GM12891 (cell line): ENCODE data around the gene MFSD8.
"Not testable (repeated sequence)": the region's sequence is repeated elsewhere in the genome, so short reads cannot be mapped to it uniquely, and the experiment has no call there.

Experiments used
- DNase-seq: peaks from one replicate; pipeline ENCODE4 v3.0.0; 2011; ENCODE audit warnings: low spot score; ENCODE audit not compliant: insufficient read length
- FAIRE-seq: peaks from 2 replicates; lab custom pipeline; 2011; peaks lifted over from hg19 to GRCh38; lab: Jason Lieb, UNC
- PAX5 ChIP-seq: IDR thresholded peaks from 2 replicates; pipeline ENCODE4 v1.6.1; 2011; ENCODE audit warnings: low read length, moderate library complexity, mild to moderate bottlenecking; ENCODE audit not compliant: insufficient read depth, severe bottlenecking
- POLR2A ChIP-seq: IDR thresholded peaks from 2 replicates; pipeline ENCODE4 v1.6.1; 2011; ENCODE audit warnings: low read depth, low read length, control low read depth
- POLR2AphosphoS5 ChIP-seq: IDR thresholded peaks from 2 replicates; pipeline ENCODE4 v1.6.1; 2011; ENCODE audit warnings: low read depth, low read length, control low read depth
- POU2F2 ChIP-seq: IDR thresholded peaks from 2 replicates; pipeline ENCODE4 v1.6.1; 2011; ENCODE audit warnings: low read depth, mild to moderate bottlenecking, control low read depth, low read length, moderate library complexity
- SPI1 ChIP-seq: IDR thresholded peaks from 2 replicates; pipeline ENCODE4 v1.6.1; 2011; ENCODE audit warnings: low read depth, low read length, control low read depth
- TAF1 ChIP-seq: IDR thresholded peaks from 2 replicates; pipeline ENCODE4 v1.6.1; 2011; ENCODE audit warnings: low read depth, low read length, control low read depth

Gene MFSD8

DNA sequence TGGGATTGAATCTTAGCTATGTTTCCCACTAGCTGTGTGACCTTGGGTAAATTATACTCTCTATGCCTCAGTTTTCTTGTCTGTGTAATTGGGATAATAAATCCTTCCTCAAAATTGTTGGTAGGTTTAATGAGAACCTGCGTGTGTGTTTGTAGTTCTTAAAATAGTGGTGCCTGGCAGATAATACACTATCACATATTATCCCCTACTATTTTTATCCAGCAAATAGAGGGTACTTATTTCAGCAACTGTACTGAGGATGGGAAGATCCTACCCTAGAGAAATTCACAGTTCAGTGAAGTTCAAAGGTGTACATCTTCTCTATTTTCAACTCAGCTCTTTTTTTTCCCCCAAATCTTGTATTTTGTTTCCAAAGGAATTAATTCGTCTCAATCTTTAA is 17.5 kb upstream of the MFSD8 start:
- FAIRE-seq: no peak
- no peak for DNase-seq
- TF ChIP-seq PAX5 (no peak), TAF1 (no peak), SPI1 (no peak), POU2F2 (no peak), POLR2A (no peak), POLR2AphosphoS5 (no peak)

DNA sequence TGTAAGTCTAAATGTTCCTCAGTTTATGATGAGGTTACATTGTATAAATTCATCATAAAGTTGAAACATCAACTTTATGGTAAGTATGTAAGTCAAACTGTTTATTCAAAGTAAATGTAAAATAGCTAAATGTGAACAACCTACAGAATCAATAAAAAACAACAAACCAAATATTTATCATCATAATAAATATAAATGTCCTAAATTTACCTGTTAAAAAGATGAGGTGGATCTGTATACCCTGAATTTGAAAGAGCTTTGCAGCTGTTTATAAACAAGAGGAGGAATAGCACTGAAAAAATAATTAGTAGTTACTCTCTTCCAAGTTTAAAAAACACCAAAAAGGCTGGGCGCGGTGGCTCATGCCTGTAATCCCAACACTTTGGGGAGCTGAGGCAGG is 14.0 kb upstream of the MFSD8 start:
- no peak for TF ChIP-seq TAF1
- TF ChIP-seq POLR2A: no peak
- no peak for TF ChIP-seq PAX5
- TF ChIP-seq POLR2AphosphoS5: no peak
- no peak for TF ChIP-seq SPI1
- no peak for TF ChIP-seq POU2F2
- FAIRE-seq (no peak), DNase-seq (no peak)

GRCh38 chr4:127975121-127975770 is 10.3 kb upstream of the MFSD8 start:
- TF ChIP-seq SPI1 (no peak), TAF1 (no peak), POLR2AphosphoS5 (no peak), POU2F2 (no peak), PAX5 (no peak), POLR2A (no peak)
- FAIRE-seq (peak; percentile 62), DNase-seq (no peak)

GRCh38 chr4:127970925-127971324 is 6.0 kb upstream of the MFSD8 start:
- not testable (repeated sequence) for DNase-seq, FAIRE-seq

DNA sequence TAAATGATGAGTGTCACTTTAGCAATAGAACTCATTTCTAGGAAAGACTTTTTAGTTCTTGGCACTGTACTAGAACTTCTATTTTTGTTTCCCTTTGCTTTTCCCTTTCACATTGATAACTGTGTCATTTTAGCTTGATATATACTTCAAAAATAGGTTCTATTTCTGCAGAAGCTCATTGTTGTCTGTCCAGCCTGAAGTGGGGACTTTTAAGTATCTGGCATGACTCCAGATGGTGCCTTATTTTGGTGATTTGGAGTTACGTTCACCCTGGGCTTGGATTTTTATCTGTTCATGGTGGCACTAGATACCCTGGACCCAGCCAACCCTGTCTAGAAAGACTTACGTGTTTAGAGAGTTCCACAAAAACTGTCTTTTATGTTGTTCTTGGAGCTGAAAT is 3.6 kb upstream of the MFSD8 start:
- DNase-seq (no peak), FAIRE-seq (no peak)
- no peak for TF ChIP-seq POU2F2
- no peak for TF ChIP-seq SPI1
- no peak for TF ChIP-seq POLR2A
- no peak for TF ChIP-seq PAX5
- TF ChIP-seq TAF1: no peak
- no peak for TF ChIP-seq POLR2AphosphoS5

DNA sequence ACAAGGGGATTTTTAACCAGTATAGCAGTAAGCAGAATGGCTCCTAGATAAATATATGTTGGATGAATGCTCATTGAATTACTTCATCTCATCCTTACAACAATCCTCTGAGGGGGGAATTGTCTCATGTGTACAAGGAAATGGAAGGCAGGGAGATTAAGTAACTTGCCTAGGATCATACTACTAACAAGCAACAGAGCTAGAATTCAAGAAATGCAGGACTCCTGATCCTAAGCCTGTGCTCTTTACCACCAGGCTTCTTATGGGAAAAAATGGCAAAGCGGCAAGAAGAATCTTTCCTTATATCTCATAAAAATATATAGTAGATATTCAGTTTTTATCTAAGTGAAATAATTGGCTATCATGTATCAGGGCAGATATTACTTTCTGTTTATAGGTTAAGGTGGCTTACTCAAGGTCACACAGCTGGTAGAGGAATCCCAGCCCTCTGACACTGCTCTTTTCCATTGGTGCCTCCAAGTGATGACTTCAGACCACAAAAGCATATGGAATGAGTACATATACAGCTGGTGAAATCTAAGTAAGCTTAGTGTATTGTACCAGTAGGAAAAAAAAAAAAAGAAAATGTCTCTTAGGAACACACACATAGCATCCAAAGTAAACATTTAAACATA is 2.3 kb upstream of the MFSD8 start:
- no peak for DNase-seq
- FAIRE-seq: no peak
- TF ChIP-seq SPI1 (no peak), POLR2AphosphoS5 (no peak), POU2F2 (no peak), TAF1 (no peak), POLR2A (no peak), PAX5 (no peak)

DNA sequence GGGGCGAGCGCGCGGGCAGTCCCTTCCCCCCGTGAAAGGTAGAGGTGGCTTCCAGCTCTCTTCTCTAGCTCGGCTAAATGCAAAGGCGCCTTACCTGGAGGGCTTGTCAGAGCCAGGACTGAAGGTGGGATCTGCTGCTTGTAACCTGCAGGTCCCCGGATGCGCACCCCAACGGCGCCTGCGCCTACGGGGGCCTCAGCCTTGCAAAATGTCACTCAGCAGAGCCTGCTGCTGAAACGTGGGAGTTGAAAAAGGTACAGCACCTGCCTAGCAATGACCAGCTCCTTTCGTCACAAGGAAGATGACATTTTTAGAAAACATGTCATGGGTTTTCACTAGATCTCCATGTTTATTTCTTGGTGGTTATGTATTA is 816 bp upstream of the MFSD8 start:
- DNase-seq: peak; percentile 44
- FAIRE-seq: no peak
- TF ChIP-seq POLR2A: no peak; the same call in 1 of the 2 replicates
- peak; percentile 25; the same call in 1 of the 2 replicates for TF ChIP-seq TAF1
- no peak for TF ChIP-seq SPI1
- TF ChIP-seq POU2F2: no peak
- TF ChIP-seq POLR2AphosphoS5: no peak
- TF ChIP-seq PAX5: no peak

DNA sequence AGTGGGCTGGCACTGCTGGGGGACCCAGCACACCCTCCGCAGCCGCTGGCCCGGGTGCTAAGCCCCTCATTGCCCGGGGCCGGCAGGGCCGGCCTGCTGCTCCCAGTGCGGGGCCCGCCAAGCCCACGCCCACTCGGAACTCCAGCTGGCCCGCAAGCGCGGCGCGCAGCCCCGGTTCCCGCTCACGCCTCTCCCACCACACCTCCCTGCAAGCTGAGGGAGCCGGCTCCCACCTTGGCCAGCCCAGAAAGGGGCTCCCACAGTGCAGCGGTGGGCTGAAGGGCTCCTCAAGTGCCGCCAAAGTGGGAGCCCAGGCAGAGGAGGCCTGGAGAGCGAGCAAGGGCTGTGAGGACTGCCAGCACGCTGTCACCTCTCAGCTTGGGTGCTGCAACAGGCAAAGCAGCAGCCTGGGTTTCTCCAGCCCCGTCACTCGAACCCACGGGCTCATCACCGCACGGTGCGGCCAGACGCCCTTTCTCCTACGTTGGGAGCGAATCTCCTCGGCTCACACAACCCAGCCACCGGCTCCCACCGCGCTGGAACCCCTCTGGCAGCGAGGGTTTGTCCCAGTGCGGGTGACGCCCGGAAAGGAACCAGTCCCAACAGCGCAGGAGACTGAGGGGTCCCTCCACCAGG is 429 bp downstream of the MFSD8 start:
- not testable (repeated sequence) for DNase-seq, FAIRE-seq

GRCh38 chr4:127963633-127964398 is 1.2 kb downstream of the MFSD8 start:
- not testable (repeated sequence) for FAIRE-seq, DNase-seq

DNA sequence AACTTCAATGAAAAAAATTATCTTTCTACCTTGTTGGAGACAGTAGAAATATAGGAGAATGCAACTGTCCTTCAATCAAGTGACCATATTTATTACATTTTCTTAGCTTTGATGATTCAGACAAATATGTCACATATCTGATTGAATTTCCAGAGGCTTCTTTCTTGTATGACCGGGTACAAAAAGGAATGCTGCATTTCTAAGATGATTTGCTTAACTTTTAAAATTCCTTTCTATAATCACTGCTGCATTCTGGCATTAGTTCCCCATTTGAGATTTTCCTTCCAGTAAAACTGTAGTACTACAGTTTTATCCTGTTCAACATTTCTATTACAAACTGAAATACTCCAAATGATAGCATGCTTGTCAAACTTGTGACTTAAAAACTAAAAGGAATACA is 5.2 kb downstream of the MFSD8 start:
- no peak for FAIRE-seq
- TF ChIP-seq POU2F2 (no peak), TAF1 (no peak), SPI1 (no peak), POLR2AphosphoS5 (no peak), PAX5 (no peak), POLR2A (no peak)
- no peak for DNase-seq

DNA sequence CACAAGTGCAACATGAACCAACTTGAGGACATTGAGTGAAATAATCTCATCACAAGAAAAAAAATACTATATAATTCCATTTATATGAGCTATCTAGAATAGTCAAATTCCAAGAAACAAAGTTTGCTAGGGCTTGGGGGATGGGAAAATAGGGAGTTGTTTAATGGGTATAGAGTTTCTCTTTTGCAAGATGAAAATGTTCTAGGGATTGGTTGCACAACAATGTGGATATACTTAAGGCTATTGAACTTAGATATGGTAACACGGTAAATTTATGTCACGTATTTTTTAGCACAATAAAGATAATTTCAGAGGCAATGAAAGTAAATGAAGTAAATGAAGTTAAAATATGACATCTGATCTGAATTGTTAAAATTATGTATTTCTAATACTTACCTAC is 7.9 kb downstream of the MFSD8 start:
- DNase-seq: no peak
- no peak for FAIRE-seq
- TF ChIP-seq SPI1 (no peak), TAF1 (no peak), POLR2A (no peak), PAX5 (no peak), POLR2AphosphoS5 (no peak), POU2F2 (no peak)
